Stimulated activated CD4-positive, alpha-beta T cell treated with anti-CD3 and anti-CD28 coated beads, Interleukin-12 subunit alpha, Interleukin-12 subunit beta, amount 100 ng/mL, for 24 hours (primary cell): Measurements from ENCODE around the gene GABRA4.

ENCODE experiments used
- DNase-seq, 2 experiments: peaks; one replicate each; pipeline ENCODE4 v3.0.0-alpha.2; 2020; ENCODE audit warnings: low read depth in 2 of 2

GABRA4 gene

GRCh38 chr4:46993075-46994006, at the start of gene GABRA4:
TSS of gene GABRA4 (minus strand) at chr4:46993581. CDS start at chr4:46993424, 157 bp downstream.
- no peak for DNase-seq

- DNase-seq, result no peak
These were observed 47.4 kb upstream of the GABRA4 start for GRCh38 chr4:47040828-47041227.

- DNase-seq, result no peak
These were observed 44.9 kb upstream of the GABRA4 start for GRCh38 chr4:47038263-47038662.

GRCh38 chr4:47032405-47033106, 39.2 kb upstream of the GABRA4 start:
- peak in 1 of 2 experiments; percentile 31 for DNase-seq

GRCh38 chr4:47031751-47032404, 38.5 kb upstream of the GABRA4 start:
- no peak for DNase-seq

- peak in 1 of 2 experiments; percentile 11 for DNase-seq
These were observed 37.8 kb upstream of the GABRA4 start, which contains the start of gene GABRB1 for GRCh38 chr4:47031011-47031678. TSS of gene GABRB1 (plus strand) at chr4:47031567.

- no peak for DNase-seq
These were observed 24.1 kb upstream of the GABRA4 start for GRCh38 chr4:47017494-47017893.

GRCh38 chr4:47017081-47017480, 23.7 kb upstream of the GABRA4 start:
- DNase-seq, result no peak

- no peak for DNase-seq
These were observed 20.0 kb upstream of the GABRA4 start for GRCh38 chr4:47013373-47013772.

GRCh38 chr4:47012676-47013075, 19.3 kb upstream of the GABRA4 start:
- no peak for DNase-seq

GRCh38 chr4:47010912-47011446, 17.6 kb upstream of the GABRA4 start:
- DNase-seq, result no peak

GRCh38 chr4:47010347-47010911, 17.0 kb upstream of the GABRA4 start:
- DNase-seq, result no peak

GRCh38 chr4:47002580-47002979, 9.2 kb upstream of the GABRA4 start:
- DNase-seq, result no peak

GRCh38 chr4:47000406-47000805, 7.0 kb upstream of the GABRA4 start:
- DNase-seq, result no peak

- no peak for DNase-seq
These were observed 6.2 kb upstream of the GABRA4 start for GRCh38 chr4:46999566-46999965.

GRCh38 chr4:46994007-46994405, 625 bp upstream of the GABRA4 start:
- no peak for DNase-seq

- DNase-seq, result no peak
These were observed 1.0 kb downstream of the GABRA4 start for GRCh38 chr4:46992338-46992737.

GRCh38 chr4:46986922-46987638, 6.3 kb downstream of the GABRA4 start:
- no peak for DNase-seq

- DNase-seq, result no peak
These were observed 8.6 kb downstream of the GABRA4 start for GRCh38 chr4:46984781-46985180.

- no peak for DNase-seq
These were observed 12.5 kb downstream of the GABRA4 start for GRCh38 chr4:46980851-46981250.
